Chondrocyte (in vitro differentiated cells): ENCODE measurements around the gene BAHD1. TPM values are rescaled to one million over a fixed set of nuclear protein-coding genes. Genes with fewer than 3 reads are reported as not detected.
"Not testable (repeated sequence)": the region's sequence is repeated elsewhere in the genome, so short reads cannot be mapped to it uniquely, and the experiment has no call there.

Source experiments
- DNase-seq: peaks from one replicate; pipeline ENCODE4 v3.0.0; 2021; ENCODE audit warnings: mixed read lengths, low spot score
- H3K27ac Mint-ChIP-seq: one replicate; pipeline ENCODE4 v1.8.0; 2021; ENCODE audit warnings: mild to moderate bottlenecking, moderate library complexity, mixed read lengths; ENCODE audit not compliant: unreplicated experiment
- H3K27me3 Mint-ChIP-seq: 2 replicates; pipeline ENCODE4 v1.8.0; 2021; ENCODE audit warnings: low read depth, mixed read lengths
- H3K36me3 Mint-ChIP-seq: 2 replicates; pipeline ENCODE4 v1.8.0; 2021; ENCODE audit warnings: low read depth, mixed read lengths
- H3K4me1 Mint-ChIP-seq: 2 replicates; pipeline ENCODE4 v1.8.0; 2021; ENCODE audit warnings: low read depth, mild to moderate bottlenecking, mixed read lengths
- H3K4me3 Mint-ChIP-seq: one replicate; pipeline ENCODE4 v1.8.0; 2021; ENCODE audit warnings: mild to moderate bottlenecking, moderate library complexity, mixed read lengths; ENCODE audit not compliant: unreplicated experiment
- H3K9me3 Mint-ChIP-seq: 2 replicates; pipeline ENCODE4 v1.8.0; 2021; ENCODE audit warnings: low read depth, mixed read lengths
- CTCF ChIP-seq: fragments of 200-600 bp; sonication (generic); IDR thresholded peaks from 2 replicates; pipeline ENCODE4 v1.5.0; 2021; ENCODE audit warnings: antibody characterized with exemption, mild to moderate bottlenecking, moderate library complexity
- total RNA-seq: library from RNA; stranded (reverse); gene quantifications from 3 replicates; pipeline ENCODE4 v1.2.1, GENCODE V29; 2021

The BAHD1 gene
- total RNA-seq, 1 donor from 2014 or later, result 24.8 TPM

GRCh38 chr15:40452296-40453090 is 11.7 kb downstream of the BAHD1 start:
- no peaks in the 10 kb centered on the region for H3K9me3 Mint-ChIP-seq
- H3K36me3 Mint-ChIP-seq, result peaks cover 2% of the 10 kb centered on the region
- H3K4me1 Mint-ChIP-seq, result peaks cover 50% of the 10 kb centered on the region
- no peak overlapping the region for H3K4me3 Mint-ChIP-seq
- DNase-seq, result no peak
- no peak for TF ChIP-seq CTCF
- no peaks in the 10 kb centered on the region for H3K27me3 Mint-ChIP-seq
- H3K27ac Mint-ChIP-seq, result no peak overlapping the region

GRCh38 chr15:40453941-40454340 is 13.2 kb downstream of the BAHD1 start:
- not testable (repeated sequence) for H3K9me3 Mint-ChIP-seq, DNase-seq, H3K27ac Mint-ChIP-seq, H3K4me3 Mint-ChIP-seq, H3K36me3 Mint-ChIP-seq, H3K27me3 Mint-ChIP-seq
- peaks cover 50% of the 10 kb centered on the region for H3K4me1 Mint-ChIP-seq

DNA sequence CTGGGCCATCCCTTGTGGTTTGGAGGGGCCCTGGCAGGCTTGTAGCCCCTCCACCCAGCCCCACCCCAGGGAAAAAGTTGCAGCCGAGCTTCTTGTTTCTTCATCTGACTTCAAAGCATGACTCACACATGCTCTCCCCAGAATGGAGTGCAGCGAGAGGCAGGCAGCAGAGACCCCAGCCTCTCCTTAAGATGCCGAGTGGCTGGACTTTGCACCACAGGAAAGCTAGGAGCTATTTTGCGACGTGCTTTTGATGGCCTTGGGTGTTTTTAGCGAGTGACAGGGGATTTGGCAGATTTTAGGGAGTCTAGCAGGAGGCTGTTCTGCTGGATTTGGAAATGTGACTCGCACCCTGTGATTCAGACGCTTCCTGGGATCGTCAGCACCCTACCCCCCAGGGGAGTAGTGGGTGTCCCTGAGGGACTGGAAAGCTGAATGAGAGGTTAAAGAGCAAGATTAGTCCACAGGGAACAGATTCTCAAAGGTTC is 14.2 kb downstream of the BAHD1 start:
- no peak overlapping the region for H3K4me3 Mint-ChIP-seq
- H3K27ac Mint-ChIP-seq, result peak overlapping the region; percentile 66
- H3K27me3 Mint-ChIP-seq, result no peaks in the 10 kb centered on the region
- peaks cover 4% of the 10 kb centered on the region for H3K36me3 Mint-ChIP-seq
- no peak for DNase-seq
- TF ChIP-seq CTCF, result no peak
- H3K9me3 Mint-ChIP-seq, result no peaks in the 10 kb centered on the region
- H3K4me1 Mint-ChIP-seq, result peaks cover 47% of the 10 kb centered on the region

GRCh38 chr15:40456299-40456712 is 15.6 kb downstream of the BAHD1 start:
- H3K27ac Mint-ChIP-seq, result no peak overlapping the region
- TF ChIP-seq CTCF, result no peak
- no peak overlapping the region for H3K4me3 Mint-ChIP-seq
- no peaks in the 10 kb centered on the region for H3K9me3 Mint-ChIP-seq
- H3K36me3 Mint-ChIP-seq, result peaks cover 2% of the 10 kb centered on the region
- H3K27me3 Mint-ChIP-seq, result no peaks in the 10 kb centered on the region
- no peak for DNase-seq
- peaks cover 44% of the 10 kb centered on the region for H3K4me1 Mint-ChIP-seq

GRCh38 chr15:40456738-40457137 is 16.0 kb downstream of the BAHD1 start:
- H3K4me1 Mint-ChIP-seq, result peaks cover 44% of the 10 kb centered on the region
- H3K27ac Mint-ChIP-seq, result no peak overlapping the region
- H3K27me3 Mint-ChIP-seq, result no peaks in the 10 kb centered on the region
- no peaks in the 10 kb centered on the region for H3K9me3 Mint-ChIP-seq
- peaks cover 2% of the 10 kb centered on the region for H3K36me3 Mint-ChIP-seq
- no peak for TF ChIP-seq CTCF
- DNase-seq, result no peak
- no peak overlapping the region for H3K4me3 Mint-ChIP-seq
